Tibial artery (tissue), 4 donors: Measurements from ENCODE around the gene PPP1R9B.

Experiments
- DNase-seq, 2 donors: peaks; one replicate each; pipeline ENCODE4 v3.0.0-alpha.2; 2019
- H3K27ac ChIP-seq, 2 donors: fragments of 200-600 bp; sonication (generic) in 1 of 2; 1 replicate in 1 of 2; 2 replicates in 1 of 2; pipeline ENCODE4 v1.5.1; 2018 to 2019; ENCODE audit warnings: mild to moderate bottlenecking in 1 of 2
- H3K27me3 ChIP-seq, 2 donors: fragments of 200-600 bp; sonication (generic) in 1 of 2; one replicate each; pipeline versions ENCODE4 v1.5.1 to v1.6.0; 2016 to 2019
- H3K36me3 ChIP-seq, 3 donors: fragments of 200-600 bp; sonication (generic) in 2 of 3; one replicate each; pipeline ENCODE4 v1.5.1; 2016 to 2019; ENCODE audit warnings: mild to moderate bottlenecking in 2 of 3
- H3K4me1 ChIP-seq, 4 donors: fragments of 200-600 bp; sonication (generic) in 2 of 4; 1 replicate in 3 of 4; 2 replicates in 1 of 4; pipeline ENCODE4 v1.5.1; 2016 to 2019
- H3K4me3 ChIP-seq, 2 donors: fragments of 200-600 bp; sonication (generic) in 1 of 2; 1 replicate in 1 of 2; 2 replicates in 1 of 2; pipeline ENCODE4 v1.5.1; 2018 to 2019; ENCODE audit warnings: mild to moderate bottlenecking in 2 of 2
- H3K9me3 ChIP-seq, 3 donors: fragments of 200-600 bp; sonication (generic) in 1 of 3; one replicate each; pipeline ENCODE4 v1.5.1; 2016 to 2019
- intact Hi-C: fragments of 100-400 bp; cut with DNase I; formaldehyde crosslinking; loops from one replicate; pipeline ENCODE4 v1.15.0; 2023; ENCODE audit warnings: low total_unique reads
- TF ChIP-seq, protein P1 (sequence below), 2 experiments: fragments of 200-600 bp in 1 of 2; fragments of 450-650 bp in 1 of 2; IDR thresholded peaks; one replicate each; pipeline ENCODE4 v1.5.1; 2017 to 2019; ENCODE audit warnings: antibody characterized with exemption in 2 of 2, mild to moderate bottlenecking in 1 of 2, moderate library complexity in 1 of 2

The PPP1R9B gene

DNA sequence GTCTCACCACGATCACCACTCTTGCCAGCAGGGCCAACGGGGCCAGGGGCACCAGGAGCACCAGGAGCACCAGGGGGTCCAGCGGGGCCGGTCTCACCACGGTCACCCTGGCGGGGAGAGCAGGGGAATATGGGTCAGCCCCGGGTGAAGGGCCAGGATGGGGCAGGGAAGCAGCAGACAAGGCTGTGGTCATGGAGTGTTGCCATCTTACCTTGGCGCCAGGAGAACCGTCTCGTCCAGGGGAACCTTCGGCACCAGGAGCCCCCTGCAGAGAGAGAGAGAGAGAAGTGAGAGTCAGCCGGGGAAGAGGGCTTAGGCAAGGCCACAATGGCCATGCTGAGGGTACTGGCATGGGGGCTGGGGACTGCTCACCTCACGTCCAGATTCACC, 38.0 kb upstream of the PPP1R9B start:
- no peak overlapping the region for H3K4me3 ChIP-seq
- H3K4me1 ChIP-seq: peaks cover 0 to 70% (median 45%) of the 10 kb centered on the region in 4 donors
- no peak for DNase-seq
- TF ChIP-seq, protein P1, sequence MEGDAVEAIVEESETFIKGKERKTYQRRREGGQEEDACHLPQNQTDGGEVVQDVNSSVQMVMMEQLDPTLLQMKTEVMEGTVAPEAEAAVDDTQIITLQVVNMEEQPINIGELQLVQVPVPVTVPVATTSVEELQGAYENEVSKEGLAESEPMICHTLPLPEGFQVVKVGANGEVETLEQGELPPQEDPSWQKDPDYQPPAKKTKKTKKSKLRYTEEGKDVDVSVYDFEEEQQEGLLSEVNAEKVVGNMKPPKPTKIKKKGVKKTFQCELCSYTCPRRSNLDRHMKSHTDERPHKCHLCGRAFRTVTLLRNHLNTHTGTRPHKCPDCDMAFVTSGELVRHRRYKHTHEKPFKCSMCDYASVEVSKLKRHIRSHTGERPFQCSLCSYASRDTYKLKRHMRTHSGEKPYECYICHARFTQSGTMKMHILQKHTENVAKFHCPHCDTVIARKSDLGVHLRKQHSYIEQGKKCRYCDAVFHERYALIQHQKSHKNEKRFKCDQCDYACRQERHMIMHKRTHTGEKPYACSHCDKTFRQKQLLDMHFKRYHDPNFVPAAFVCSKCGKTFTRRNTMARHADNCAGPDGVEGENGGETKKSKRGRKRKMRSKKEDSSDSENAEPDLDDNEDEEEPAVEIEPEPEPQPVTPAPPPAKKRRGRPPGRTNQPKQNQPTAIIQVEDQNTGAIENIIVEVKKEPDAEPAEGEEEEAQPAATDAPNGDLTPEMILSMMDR (IDR thresholded peaks at IDR 0.05): no peak
- no peaks in the 10 kb centered on the region for H3K27me3 ChIP-seq
- H3K36me3 ChIP-seq: peaks cover 81 to 82% (median 82%) of the 10 kb centered on the region in 3 donors
- intact Hi-C loops: no loop called here
- H3K9me3 ChIP-seq: no peaks in the 10 kb centered on the region
- H3K27ac ChIP-seq: peak overlapping the region; percentile 98 to 99

DNA sequence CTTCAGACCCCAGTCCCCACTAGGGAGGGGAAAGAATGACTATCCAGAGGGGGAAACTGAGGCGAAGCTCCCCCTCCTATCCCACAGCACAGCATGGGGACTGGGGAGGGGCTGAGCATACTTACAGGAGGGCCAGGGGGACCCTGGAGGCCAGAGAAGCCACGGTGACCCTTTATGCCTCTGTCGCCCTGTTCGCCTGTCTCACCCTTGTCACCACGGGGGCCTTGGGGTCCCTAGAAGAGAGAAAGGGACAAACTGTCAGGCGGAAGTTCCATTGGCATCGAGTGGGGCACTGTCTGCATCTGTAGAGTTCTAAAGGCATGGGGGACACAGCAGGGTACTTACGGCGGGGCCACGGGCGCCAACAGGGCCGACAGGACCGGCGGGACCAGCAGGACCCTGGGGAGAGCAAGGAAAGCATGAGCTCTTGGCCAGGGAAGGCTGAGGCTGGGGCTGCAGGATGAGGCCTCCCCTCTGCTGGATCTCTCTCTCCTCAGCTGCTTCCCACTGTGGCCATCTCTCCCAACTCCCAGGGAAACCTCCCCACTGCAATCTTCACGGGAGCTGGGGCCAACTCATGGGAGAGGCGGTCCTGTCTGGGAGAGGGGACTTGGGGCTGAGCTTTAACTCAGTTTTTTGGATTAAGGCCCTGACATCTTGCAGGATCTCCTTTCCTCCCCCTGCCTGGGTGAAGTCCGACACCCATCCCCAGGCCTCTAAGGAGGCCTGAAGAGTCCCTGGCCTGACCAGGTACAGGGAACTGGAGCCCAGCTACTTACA, 37.5 kb upstream of the PPP1R9B start:
- H3K27me3 ChIP-seq: no peaks in the 10 kb centered on the region
- no peaks in the 10 kb centered on the region for H3K9me3 ChIP-seq
- no peak overlapping the region for H3K4me3 ChIP-seq
- TF ChIP-seq, protein P1 (IDR thresholded peaks at IDR 0.05): no peak
- H3K27ac ChIP-seq: peak overlapping the region; percentile 98 to 99
- intact Hi-C loops: no loop called here
- peaks cover 0 to 69% (median 46%) of the 10 kb centered on the region in 4 donors for H3K4me1 ChIP-seq
- no peak for DNase-seq
- peaks cover 75 to 76% (median 76%) of the 10 kb centered on the region in 3 donors for H3K36me3 ChIP-seq

DNA sequence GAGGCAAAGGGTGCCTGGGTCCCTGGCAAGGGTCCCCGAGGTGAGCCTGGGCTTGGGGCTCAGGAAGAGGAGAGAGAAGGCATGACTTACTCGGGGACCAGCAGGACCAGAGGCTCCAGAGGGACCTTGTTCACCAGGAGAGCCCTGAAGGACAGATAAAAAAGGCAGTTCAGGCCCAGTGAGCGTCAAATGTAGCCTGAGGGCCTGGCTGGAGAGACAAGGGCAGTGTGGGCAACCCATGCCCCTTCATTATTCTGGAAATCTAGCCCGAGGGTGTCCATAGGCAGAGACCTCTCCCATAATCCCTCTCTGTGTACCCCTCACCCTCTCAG, 36.9 kb upstream of the PPP1R9B start:
- peaks cover 70 to 71% (median 70%) of the 10 kb centered on the region in 3 donors for H3K36me3 ChIP-seq

DNA sequence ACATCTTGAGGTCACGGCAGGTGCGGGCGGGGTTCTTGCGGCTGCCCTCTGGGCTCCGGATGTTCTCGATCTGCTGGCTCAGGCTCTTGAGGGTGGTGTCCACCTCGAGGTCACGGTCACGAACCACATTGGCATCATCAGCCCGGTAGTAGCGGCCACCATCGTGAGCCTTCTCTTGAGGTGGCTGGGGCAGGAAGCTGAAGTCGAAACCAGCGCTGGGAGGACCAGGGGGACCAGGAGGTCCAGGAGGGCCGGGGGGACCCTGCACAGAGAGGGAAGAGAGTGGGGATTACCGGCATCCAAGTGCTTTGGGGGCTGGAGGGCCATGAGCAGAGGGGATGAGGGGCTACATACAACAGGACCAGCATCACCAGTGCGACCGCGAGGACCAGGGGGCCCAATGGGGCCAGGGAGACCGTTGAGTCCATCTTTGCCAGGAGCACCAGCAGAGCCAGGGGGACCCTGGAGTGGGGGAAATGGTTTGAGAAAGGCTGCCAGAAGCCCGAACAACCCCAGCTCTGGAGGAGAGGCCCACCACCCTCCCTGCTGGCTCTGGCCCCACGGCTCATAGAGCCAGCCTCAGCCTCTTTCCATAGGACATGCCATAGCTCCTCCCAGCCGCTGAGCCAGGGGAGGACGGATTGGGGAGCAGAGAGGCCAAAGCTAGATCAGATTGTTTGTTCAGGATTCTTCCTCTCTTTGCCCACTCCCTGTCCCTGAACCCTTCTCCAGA, 36.4 kb upstream of the PPP1R9B start:
- peaks cover 65% of the 10 kb centered on the region in 3 donors for H3K36me3 ChIP-seq
- no peaks in the 10 kb centered on the region for H3K9me3 ChIP-seq
- H3K4me3 ChIP-seq: no peak overlapping the region
- intact Hi-C loops: no loop called here
- H3K27ac ChIP-seq: peak overlapping the region; percentile 98 to 99
- TF ChIP-seq, protein P1 (IDR thresholded peaks at IDR 0.05): no peak
- no peak for DNase-seq
- H3K4me1 ChIP-seq: peaks cover 0 to 64% (median 43%) of the 10 kb centered on the region in 4 donors
- no peaks in the 10 kb centered on the region for H3K27me3 ChIP-seq

More for the DNA sequence above, 36.9 kb upstream of the PPP1R9B start:
- Histone ChIP-seq H3K27me3 (no peaks in the 10 kb centered on the region), H3K4me3 (no peak overlapping the region), H3K4me1 (peaks cover 0 to 64% (median 44%) of the 10 kb centered on the region in 4 donors), H3K27ac (peak overlapping the region; percentile 98 to 99), H3K9me3 (no peaks in the 10 kb centered on the region)
- DNase-seq: no peak
- intact Hi-C loops: no loop called here
- TF ChIP-seq, protein P1 (IDR thresholded peaks at IDR 0.05): no peak

DNA sequence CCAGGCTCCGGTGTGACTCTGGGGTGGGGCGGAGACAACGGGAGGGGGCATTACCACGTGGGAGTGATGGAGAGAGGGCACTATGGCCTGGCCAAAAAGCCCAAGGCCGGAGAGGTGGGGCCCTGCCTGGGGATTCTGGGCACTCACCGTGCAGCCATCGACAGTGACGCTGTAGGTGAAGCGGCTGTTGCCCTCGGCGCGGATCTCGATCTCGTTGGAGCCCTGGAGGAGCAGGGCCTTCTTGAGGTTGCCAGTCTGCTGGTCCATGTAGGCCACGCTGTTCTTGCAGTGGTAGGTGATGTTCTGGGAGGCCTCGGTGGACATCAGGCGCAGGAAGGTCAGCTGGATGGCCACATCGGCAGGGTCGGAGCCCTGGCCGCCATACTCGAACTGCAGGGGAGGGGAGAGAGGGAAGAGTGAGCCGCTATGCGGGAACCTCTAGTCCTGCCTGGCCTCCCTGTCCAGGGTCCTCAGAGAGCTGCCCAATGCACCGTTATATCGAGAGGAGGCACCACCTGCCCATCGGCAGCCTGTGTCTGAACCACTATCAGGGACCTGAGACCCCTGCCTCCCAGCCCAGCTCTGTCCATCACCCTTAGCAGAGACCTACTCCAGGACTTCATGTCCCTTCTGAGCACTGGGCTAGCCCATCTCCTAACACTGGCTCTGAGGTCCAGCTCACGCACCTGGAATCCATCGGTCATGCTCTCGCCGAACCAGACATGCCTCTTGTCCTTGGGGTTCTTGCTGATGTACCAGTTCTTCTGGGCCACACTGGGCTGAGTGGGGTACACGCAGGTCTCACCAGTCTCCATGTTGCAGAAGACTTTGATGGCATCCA, 35.4 kb upstream of the PPP1R9B start:
- Histone ChIP-seq H3K4me3 (no peak overlapping the region), H3K4me1 (peaks cover 0 to 64% (median 41%) of the 10 kb centered on the region in 4 donors), H3K36me3 (peaks cover 55 to 56% (median 56%) of the 10 kb centered on the region in 3 donors), H3K27me3 (no peaks in the 10 kb centered on the region), H3K27ac (peak overlapping the region; percentile 98 to 99), H3K9me3 (no peaks in the 10 kb centered on the region)
- no peak for DNase-seq
- TF ChIP-seq, protein P1 (IDR thresholded peaks at IDR 0.05): no peak
- intact Hi-C loops: no loop called here
